HG03439 (cell line): ENCODE results near the gene PDLIM3.
"Not testable (repeated sequence)": the region's sequence is repeated elsewhere in the genome, so short reads cannot be mapped to it uniquely, and the experiment has no call there.

Experiments used
- ATAC-seq: cut with Tn5 transposase; IDR thresholded peaks from one replicate; pipeline ENCODE4 v1.9.1; 2021; ENCODE audit warnings: mild to moderate bottlenecking, moderate library complexity; ENCODE audit not compliant: unreplicated experiment

The PDLIM3 gene

GRCh38 chr4:185534866-185535611 lies at the start of gene PDLIM3:
PDLIM3 (minus strand) TSS chr4:185535507; CDS start chr4:185535434, 73 bp downstream.
- no peak for ATAC-seq

DNA sequence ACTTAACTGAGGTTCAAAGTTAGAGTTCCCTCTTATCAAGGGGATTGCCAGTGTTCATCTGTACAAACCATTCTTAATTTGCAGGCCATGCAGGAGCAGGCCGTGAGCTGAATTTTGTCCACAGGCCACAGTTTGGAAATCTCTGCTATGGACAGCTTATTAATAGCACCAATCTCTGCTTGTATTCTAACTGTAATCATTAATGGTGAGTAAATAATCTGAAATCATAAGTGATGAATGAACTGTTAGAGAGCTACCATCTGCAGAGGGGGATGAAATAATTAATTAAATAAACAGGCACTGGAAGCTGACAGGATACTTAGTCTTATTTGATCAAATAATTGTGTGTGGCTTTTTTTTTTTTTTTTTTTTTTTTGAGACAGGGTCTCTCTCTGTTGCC lies 48.5 kb upstream of the PDLIM3 start:
- no peak for ATAC-seq

- no peak for ATAC-seq
Observed at GRCh38 chr4:185582651-185583400, 47.5 kb upstream of the PDLIM3 start.

DNA sequence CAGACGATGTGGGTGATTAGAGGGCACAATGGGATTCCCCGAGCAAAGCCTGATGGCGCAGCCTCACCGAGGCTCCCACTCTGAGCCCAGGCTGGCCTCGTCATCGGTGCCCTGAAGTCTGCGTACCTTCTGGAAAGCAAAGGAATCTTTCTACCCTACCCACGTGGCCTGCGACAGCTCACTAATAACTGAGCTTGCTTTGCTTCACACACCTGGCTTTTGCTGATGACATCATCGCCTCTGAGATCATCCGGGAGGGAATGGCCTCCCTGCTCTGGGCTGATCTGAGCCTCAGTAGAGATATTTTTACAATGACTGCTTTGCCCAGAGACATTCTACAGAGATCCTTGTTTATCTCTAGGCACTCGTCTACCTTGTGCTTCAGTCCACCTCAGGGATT lies 45.4 kb upstream of the PDLIM3 start:
- ATAC-seq = no peak

- ATAC-seq = no peak
Observed at GRCh38 chr4:185578284-185578683, 43.0 kb upstream of the PDLIM3 start.

DNA sequence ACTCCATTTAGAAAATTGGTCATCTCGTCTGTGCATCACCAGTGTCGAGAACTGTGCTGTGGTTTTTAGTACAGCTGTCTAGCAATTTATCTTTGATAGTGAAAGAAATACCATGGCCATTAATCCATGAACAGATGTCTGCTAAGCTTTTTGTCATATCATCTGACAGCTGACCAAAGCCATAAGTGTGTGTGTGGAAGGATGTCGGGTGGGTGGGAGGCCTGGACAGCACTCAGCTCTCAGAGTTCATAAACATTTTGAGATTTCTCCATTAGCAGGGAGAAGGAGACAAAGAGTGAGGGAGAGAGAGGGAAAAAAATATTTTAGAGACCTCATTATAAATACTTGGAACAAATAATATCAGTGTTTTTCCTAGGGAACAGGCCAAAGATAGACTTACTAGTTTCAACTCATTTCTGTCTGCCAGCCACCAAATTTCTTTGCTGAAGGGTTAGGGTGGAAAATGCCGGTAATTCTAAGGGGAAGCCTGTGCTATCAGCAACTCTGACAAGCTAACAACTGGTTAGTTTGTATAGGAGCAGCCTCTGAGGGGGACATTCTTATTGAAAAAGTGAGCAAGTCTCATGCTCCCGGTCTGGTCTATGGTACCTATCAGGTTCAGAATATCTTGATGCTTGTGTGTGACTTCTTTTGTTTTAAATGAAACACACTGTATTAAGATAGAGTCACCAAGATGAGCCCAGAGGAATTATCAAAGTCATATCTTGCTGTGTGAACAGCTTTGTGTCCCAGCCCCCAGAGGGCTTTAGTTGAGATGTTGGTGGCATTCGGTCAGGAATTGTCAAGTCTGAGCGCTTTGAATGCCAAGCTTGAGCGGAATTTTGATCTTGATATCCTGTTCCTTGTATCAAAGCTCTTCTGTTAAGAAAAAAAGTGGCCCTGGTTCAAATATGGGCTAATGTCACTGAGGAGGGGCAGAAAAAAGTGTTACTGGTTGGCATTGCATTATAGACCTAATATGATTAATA lies 41.9 kb upstream of the PDLIM3 start:
- no peak for ATAC-seq

DNA sequence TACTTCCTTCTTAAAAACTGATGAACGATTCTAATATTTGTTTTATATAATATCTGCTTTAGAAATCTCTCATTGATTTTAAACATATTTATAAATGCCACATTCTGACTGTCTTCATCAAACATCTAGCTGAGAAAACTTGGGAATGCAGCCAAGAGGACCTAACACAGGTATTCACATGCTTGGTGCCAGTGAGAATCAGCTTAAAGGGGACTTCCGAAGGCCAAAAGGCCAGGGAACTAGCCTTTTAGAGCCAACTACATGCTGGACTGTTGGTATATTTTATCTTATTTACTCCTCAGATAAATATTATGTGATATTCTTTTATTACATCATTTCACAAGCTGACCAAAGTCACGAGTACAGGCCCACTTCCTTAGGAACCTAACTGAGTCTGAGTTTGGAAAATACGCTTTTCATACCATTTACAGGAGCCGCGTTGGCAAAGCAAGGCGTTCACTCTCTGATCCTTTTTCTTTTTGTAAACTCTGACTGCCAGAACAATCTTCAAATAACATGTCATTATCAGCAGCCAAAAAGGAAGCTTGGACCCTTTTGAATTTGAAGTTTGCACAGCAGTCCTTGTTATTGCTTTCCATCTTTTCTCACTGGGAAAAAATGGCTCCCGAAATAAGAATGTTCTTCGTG lies 41.1 kb upstream of the PDLIM3 start:
- no peak for ATAC-seq

DNA sequence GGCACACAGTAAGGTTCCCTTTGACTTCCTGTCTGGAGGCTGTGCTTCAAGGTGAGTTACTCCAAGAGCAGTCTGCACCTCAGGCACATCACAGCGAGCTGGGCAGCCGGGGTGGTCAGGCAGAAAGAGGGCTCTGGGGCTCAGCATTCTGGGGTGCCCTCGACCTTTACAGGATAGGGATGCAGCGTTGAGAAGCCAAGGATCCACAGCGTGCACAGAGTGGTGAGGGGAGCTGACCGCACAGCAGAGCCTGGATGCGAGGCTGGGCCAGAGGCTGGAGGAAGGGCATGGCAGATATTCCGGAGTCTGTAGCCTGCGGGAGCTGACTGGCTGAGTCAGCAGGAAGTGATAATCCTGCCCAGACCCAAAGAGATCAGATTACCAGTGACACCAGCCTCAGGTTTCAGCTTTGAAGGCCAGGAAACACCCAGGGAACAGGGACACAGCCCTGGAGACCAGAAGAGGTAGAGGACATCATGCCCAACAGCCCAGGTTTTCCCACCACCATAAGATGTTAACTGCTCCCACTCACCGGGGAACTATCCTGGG lies 38.4 kb upstream of the PDLIM3 start:
- no peak for ATAC-seq

GRCh38 chr4:185570727-185571126 lies 35.4 kb upstream of the PDLIM3 start:
- no peak for ATAC-seq

GRCh38 chr4:185567381-185568376 lies 32.4 kb upstream of the PDLIM3 start:
- no peak for ATAC-seq

- ATAC-seq = no peak
Observed at GRCh38 chr4:185566972-185567371, 31.7 kb upstream of the PDLIM3 start.

DNA sequence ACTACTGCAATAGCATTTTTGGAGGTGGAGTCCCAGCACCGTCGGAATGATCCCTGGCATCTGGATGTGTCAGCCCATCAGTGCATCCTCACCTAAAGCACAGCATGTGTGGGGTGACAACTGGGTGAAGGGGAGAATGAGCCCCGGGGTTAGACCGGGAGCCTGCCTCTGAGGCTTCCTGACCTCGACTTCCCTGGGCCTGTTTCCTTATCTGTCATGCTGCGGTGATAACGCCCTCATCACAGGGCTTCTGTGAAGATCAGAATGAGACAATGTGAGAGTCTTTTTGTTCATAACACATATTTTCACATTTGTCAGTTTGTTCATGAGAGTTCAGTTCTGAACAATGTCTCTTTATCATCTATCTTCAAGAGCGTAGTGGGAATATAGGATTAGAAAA lies 31.1 kb upstream of the PDLIM3 start:
- no peak for ATAC-seq

- ATAC-seq = no peak
Observed at GRCh38 chr4:185565696-185566095, 30.4 kb upstream of the PDLIM3 start.

DNA sequence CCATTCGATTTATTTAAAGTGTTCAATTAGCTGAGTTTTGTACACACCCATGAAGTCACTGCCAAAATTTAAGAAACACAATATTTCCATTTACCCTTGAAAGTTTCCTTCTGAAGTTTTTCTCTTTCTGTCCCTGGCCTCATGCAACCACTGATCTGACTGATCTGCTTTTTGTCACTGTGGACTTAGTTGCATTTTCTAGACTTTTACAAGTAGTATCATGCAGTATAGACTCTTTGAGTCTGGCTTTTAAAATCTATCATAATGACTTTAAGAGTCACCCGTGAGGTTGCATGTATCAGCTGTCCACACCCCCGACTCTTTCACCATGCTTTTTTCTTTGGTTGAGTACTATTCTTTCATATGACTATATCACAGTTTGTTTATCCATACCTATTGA lies 29.0 kb upstream of the PDLIM3 start:
- no peak for ATAC-seq

GRCh38 chr4:185562531-185562930 lies 27.2 kb upstream of the PDLIM3 start:
- no peak for ATAC-seq

DNA sequence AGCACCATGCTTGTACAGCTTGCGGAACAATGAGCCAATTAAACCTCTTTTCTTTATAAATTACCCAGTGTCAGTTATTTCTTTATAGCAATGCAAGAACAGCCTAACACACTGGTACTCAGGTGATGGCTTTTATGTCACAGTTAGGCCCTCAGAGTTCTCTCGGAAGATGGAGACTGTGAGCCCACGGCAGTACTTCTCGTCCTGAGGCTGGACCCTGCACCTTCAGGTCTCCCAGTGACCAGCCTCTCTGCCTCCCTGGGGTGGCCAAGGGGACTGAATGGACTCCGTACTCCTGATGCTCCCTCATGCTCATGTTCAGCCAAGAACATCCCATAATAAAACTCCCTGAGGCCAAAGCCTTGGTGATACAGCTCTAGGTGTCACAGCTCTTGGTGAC lies 25.0 kb upstream of the PDLIM3 start:
- no peak for ATAC-seq

DNA sequence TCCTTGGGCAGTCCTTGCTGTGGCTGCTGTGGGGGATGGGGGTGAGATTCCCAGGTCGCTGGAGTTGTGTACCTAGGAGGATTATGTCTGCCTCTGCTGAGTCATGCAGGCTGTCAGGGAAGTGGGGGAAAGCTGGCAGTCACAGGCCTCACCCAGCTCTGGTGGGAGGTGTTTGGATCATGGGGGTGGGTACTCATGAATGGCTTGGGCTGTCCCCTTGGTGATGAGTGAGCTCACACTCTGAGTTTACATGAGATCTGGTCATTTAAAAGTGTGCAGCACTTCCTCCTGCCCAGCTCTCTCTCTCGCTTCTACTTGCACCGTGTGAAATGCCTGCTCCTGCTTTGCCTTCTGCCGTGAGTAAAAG lies 24.6 kb upstream of the PDLIM3 start:
- no peak for ATAC-seq

DNA sequence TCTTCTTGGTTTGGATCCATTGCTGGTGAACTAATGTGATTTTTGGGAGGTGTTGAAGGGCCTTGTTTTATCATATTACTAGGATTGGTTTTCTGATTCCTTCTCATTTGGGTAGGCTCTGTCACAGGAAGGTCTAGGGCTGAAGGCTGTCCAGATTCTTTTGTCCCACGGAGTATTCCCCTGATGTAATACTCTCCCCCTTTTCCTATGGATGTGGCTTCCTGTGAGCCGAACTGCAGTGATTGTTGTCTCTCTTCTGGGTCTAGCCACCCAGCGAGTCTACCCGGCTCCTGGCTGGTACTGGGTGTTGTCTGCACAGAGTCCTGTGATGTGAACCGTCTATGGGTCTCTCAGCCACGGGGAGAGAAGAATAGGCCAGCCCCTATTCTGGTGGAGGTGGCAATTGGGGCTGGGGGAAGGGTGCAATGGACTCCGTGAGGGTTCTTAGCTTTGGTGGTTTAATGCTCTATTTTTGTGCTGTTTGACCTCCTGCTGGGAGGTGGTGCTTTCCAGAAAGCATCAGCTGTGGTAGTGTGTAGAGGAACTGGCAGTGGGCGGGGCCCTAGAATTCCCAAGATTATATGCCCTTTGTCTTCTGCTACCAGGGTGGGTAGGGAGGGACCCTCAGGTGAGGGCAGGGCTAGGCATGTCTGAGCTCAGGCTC lies 24.1 kb upstream of the PDLIM3 start:
- ATAC-seq = not testable (repeated sequence)
